ENCODE data around the gene LARGE1.

Gene LARGE1

DNA sequence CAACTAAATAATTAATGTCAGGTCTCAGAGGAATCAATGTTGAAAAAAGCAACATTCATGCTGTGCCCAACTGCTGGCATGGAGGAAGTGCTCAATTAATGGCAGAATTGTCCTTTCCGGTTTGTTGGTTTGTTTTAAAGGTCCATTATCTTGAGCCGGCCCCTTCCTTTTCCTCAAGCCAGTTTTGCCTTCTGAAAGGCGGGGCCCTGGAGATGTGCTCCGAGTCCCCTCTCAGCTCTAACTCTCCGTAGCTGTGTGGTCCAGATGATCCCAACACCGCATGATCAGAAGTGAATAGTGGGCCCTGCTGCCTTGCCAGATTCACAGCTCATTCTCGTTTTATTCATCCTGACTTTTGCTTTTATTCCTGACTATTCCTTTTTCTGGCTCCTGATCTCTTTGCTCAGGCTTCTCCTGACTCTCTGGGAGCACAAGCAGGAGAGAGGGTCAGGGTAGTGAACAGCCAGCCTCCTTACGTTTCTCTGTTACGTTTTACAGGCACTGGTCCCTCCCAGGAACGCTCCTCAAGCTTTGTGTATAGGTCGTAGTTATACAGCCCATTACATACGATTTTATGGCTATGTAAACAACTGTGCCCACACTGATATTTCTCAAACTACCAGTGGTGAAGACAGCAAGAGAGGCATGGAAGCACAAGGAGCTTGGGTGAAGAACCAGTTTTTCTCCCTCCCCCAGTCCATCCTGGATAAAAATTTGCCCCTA, 265.9 kb downstream of the LARGE1 start:
- H3K79me2 ChIP-seq (ENCODE audit: insufficient read depth, low read length), result no peaks in the 10 kb centered on the region
- no peak overlapping the region for H3K4me3 ChIP-seq (ENCODE audit: low read depth, low read length, poor library complexity, severe bottlenecking)
- H3K9me2 ChIP-seq (ENCODE audit: low read depth, low read length), result no peaks in the 10 kb centered on the region
- no peak overlapping the region for H3K4me2 ChIP-seq (ENCODE audit: low read length)
- TF ChIP-seq EZH2 (IDR thresholded peaks at IDR 0.05; ENCODE audit: borderline replicate concordance, low read length), result no peak
- TF ChIP-seq, protein P1, sequence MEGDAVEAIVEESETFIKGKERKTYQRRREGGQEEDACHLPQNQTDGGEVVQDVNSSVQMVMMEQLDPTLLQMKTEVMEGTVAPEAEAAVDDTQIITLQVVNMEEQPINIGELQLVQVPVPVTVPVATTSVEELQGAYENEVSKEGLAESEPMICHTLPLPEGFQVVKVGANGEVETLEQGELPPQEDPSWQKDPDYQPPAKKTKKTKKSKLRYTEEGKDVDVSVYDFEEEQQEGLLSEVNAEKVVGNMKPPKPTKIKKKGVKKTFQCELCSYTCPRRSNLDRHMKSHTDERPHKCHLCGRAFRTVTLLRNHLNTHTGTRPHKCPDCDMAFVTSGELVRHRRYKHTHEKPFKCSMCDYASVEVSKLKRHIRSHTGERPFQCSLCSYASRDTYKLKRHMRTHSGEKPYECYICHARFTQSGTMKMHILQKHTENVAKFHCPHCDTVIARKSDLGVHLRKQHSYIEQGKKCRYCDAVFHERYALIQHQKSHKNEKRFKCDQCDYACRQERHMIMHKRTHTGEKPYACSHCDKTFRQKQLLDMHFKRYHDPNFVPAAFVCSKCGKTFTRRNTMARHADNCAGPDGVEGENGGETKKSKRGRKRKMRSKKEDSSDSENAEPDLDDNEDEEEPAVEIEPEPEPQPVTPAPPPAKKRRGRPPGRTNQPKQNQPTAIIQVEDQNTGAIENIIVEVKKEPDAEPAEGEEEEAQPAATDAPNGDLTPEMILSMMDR (IDR thresholded peaks at IDR 0.05; ENCODE audit: low read length), result no peak
- H3K4me1 ChIP-seq (ENCODE audit: insufficient read depth, low read length, severe bottlenecking), result no peaks in the 10 kb centered on the region
- H3K27ac ChIP-seq (ENCODE audit: low read depth, low read length, poor library complexity, severe bottlenecking), result no peak overlapping the region
- H3K36me3 ChIP-seq (ENCODE audit: insufficient read depth, low read length), result no peaks in the 10 kb centered on the region
- no peak overlapping the region for H3K9ac ChIP-seq (ENCODE audit: low read length)
- no peaks in the 10 kb centered on the region for H3F3A ChIP-seq (ENCODE audit: insufficient read depth, low read length)
- no peaks in the 10 kb centered on the region for H3K27me3 ChIP-seq (ENCODE audit: insufficient read depth, low read length)
- H4K20me1 ChIP-seq (ENCODE audit: insufficient read depth, low read length), result no peaks in the 10 kb centered on the region
- no peaks in the 10 kb centered on the region for H3K9me3 ChIP-seq (ENCODE audit: low read length)
- no peak overlapping the region for H2AFZ ChIP-seq (ENCODE audit: low read length)

DNA sequence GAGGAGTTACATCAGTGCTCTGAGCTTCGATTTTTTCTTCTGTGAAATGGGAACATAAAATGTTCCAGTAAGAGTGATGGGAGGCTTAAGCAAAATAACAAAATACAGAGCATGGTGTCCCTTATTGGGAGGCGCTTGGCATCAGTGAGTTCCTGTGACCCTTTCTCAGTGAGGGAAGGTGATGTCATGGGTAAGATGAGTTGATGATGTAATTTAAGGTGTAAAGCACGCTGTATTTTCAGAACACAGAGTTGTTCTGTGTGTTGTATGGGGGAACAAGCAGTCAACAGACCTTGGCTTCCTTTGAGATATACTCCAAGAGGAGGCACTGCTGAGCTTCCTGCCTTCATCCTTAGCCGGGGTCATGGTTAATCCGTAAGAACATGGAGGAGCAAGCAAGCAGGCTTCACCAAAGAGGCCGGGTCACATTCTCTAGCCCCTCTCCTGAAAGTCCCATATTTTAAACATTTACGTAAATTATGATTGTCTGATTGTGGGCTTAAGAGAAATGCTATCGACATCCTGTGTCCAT, 266.7 kb downstream of the LARGE1 start:
- Histone ChIP-seq H3K36me3 (ENCODE audit: insufficient read depth, low read length) (no peaks in the 10 kb centered on the region), H3K4me2 (ENCODE audit: low read length) (no peak overlapping the region), H3K27ac (ENCODE audit: low read depth, low read length, poor library complexity, severe bottlenecking) (no peak overlapping the region), H4K20me1 (ENCODE audit: insufficient read depth, low read length) (no peaks in the 10 kb centered on the region), H2AFZ (ENCODE audit: low read length) (no peak overlapping the region), H3K27me3 (ENCODE audit: insufficient read depth, low read length) (no peaks in the 10 kb centered on the region), H3K9ac (ENCODE audit: low read length) (no peak overlapping the region), H3K4me1 (ENCODE audit: insufficient read depth, low read length, severe bottlenecking) (no peaks in the 10 kb centered on the region), H3K9me2 (ENCODE audit: low read depth, low read length) (no peaks in the 10 kb centered on the region), H3F3A (ENCODE audit: insufficient read depth, low read length) (no peaks in the 10 kb centered on the region), H3K79me2 (ENCODE audit: insufficient read depth, low read length) (no peaks in the 10 kb centered on the region), H3K4me3 (ENCODE audit: low read depth, low read length, poor library complexity, severe bottlenecking) (no peak overlapping the region), H3K9me3 (ENCODE audit: low read length) (no peaks in the 10 kb centered on the region)
- TF ChIP-seq EZH2 (IDR thresholded peaks at IDR 0.05; ENCODE audit: borderline replicate concordance, low read length), result no peak
- TF ChIP-seq, protein P1 (IDR thresholded peaks at IDR 0.05; ENCODE audit: low read length), result no peak

DNA sequence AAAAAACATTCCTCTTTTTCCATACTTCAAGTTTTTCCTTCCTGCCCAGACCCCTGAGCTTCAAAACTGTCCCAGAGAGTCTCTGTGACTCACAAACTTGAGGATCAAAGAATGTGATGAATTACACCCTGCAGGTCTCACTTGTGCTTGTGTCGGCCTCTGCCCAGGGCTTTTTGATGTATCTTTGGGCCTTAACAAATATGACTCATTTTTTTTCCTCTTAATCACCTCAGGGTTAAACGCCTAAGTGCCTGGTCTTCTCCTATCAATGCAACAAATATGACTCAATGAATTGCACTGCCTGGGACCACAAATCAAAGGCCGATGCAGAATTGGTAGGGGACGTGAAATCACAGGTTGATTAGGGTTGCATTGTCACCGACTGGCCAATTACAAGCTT, 267.7 kb downstream of the LARGE1 start:
- H3K9me2 ChIP-seq (ENCODE audit: low read depth, low read length), result no peaks in the 10 kb centered on the region
- no peak overlapping the region for H3K27ac ChIP-seq (ENCODE audit: low read depth, low read length, poor library complexity, severe bottlenecking)
- no peak overlapping the region for H3K4me3 ChIP-seq (ENCODE audit: low read depth, low read length, poor library complexity, severe bottlenecking)
- TF ChIP-seq, protein P1 (IDR thresholded peaks at IDR 0.05; ENCODE audit: low read length), result no peak
- no peak for TF ChIP-seq EZH2 (IDR thresholded peaks at IDR 0.05; ENCODE audit: borderline replicate concordance, low read length)
- no peak overlapping the region for H2AFZ ChIP-seq (ENCODE audit: low read length)
- no peaks in the 10 kb centered on the region for H3K4me1 ChIP-seq (ENCODE audit: insufficient read depth, low read length, severe bottlenecking)
- H3K79me2 ChIP-seq (ENCODE audit: insufficient read depth, low read length), result no peaks in the 10 kb centered on the region
- H4K20me1 ChIP-seq (ENCODE audit: insufficient read depth, low read length), result no peaks in the 10 kb centered on the region
- no peak overlapping the region for H3K9ac ChIP-seq (ENCODE audit: low read length)
- H3K36me3 ChIP-seq (ENCODE audit: insufficient read depth, low read length), result no peaks in the 10 kb centered on the region
- H3K9me3 ChIP-seq (ENCODE audit: low read length), result no peaks in the 10 kb centered on the region
- H3K4me2 ChIP-seq (ENCODE audit: low read length), result no peak overlapping the region
- H3K27me3 ChIP-seq (ENCODE audit: insufficient read depth, low read length), result no peaks in the 10 kb centered on the region
- no peaks in the 10 kb centered on the region for H3F3A ChIP-seq (ENCODE audit: insufficient read depth, low read length)
